ENCODE measurements around the gene RTL1. TPM values are rescaled to one million over a fixed set of nuclear protein-coding genes. Genes with fewer than 3 reads are reported as not detected.

Gene RTL1
- total RNA-seq, 2 donors from 2014 or later: not detected

DNA sequence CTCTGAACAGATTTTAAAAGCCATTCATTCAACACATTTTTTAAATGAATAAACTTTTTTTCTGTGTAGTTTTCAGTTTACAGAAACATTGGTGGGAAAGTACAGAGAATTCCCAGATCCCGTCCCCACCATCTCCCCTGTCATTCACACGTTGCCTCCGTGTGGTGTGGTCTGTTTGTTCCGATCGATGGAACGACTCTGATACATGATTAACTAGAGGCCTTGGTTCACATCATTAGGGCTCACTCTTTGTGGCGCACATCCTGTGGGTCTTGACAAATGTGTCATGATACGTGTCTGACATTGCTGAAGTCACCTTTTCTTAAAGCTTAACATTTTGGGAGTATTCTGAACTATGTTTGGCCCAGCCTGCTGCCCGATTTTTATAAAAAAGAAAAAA, 59.1 kb downstream of the RTL1 start:
- Histone ChIP-seq H3K9me3 (no peaks in the 10 kb centered on the region), H3K36me3 (no peaks in the 10 kb centered on the region), H3K27ac (no peak overlapping the region), H3K4me1 (ENCODE audit: control insufficient read depth in 1 of 2, low read depth in 2 of 2) (no peaks in the 10 kb centered on the region), H3K27me3 (replicated peaks; ENCODE audit: insufficient read depth) (no peaks in the 10 kb centered on the region), H3K4me3 (no peak overlapping the region)
- TF ChIP-seq, protein P1, sequence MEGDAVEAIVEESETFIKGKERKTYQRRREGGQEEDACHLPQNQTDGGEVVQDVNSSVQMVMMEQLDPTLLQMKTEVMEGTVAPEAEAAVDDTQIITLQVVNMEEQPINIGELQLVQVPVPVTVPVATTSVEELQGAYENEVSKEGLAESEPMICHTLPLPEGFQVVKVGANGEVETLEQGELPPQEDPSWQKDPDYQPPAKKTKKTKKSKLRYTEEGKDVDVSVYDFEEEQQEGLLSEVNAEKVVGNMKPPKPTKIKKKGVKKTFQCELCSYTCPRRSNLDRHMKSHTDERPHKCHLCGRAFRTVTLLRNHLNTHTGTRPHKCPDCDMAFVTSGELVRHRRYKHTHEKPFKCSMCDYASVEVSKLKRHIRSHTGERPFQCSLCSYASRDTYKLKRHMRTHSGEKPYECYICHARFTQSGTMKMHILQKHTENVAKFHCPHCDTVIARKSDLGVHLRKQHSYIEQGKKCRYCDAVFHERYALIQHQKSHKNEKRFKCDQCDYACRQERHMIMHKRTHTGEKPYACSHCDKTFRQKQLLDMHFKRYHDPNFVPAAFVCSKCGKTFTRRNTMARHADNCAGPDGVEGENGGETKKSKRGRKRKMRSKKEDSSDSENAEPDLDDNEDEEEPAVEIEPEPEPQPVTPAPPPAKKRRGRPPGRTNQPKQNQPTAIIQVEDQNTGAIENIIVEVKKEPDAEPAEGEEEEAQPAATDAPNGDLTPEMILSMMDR (IDR thresholded peaks at IDR 0.05): no peak
- no peak for ATAC-seq (ENCODE audit: insufficient number of reproducible peaks, low FRiP score, low read depth)
- no peak for DNase-seq (ENCODE audit: low spot score)

DNA sequence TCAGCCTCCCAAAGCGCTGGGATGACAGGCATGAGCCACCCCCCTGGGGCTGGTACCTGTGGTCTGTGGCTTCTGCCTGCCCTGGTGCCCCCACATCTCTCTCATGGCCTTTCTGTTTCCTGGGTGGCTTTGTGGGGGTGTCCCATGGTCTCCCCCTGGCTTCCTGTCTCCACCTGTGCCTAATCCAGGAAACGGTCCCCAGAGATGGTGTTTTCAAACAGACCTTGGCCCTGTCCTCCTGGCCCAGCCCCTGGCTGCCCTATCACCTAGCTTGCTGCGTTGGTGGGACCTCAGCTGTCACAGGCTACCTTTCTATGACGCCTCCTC, 59.5 kb downstream of the RTL1 start:
- Histone ChIP-seq H3K27ac (no peak overlapping the region), H3K36me3 (no peaks in the 10 kb centered on the region), H3K27me3 (replicated peaks; ENCODE audit: insufficient read depth) (no peaks in the 10 kb centered on the region), H3K4me1 (ENCODE audit: control insufficient read depth in 1 of 2, low read depth in 2 of 2) (no peaks in the 10 kb centered on the region), H3K9me3 (no peaks in the 10 kb centered on the region), H3K4me3 (no peak overlapping the region)
- ATAC-seq (ENCODE audit: insufficient number of reproducible peaks, low FRiP score, low read depth) (no peak), DNase-seq (ENCODE audit: low spot score) (no peak)
- TF ChIP-seq, protein P1 (IDR thresholded peaks at IDR 0.05): no peak

DNA sequence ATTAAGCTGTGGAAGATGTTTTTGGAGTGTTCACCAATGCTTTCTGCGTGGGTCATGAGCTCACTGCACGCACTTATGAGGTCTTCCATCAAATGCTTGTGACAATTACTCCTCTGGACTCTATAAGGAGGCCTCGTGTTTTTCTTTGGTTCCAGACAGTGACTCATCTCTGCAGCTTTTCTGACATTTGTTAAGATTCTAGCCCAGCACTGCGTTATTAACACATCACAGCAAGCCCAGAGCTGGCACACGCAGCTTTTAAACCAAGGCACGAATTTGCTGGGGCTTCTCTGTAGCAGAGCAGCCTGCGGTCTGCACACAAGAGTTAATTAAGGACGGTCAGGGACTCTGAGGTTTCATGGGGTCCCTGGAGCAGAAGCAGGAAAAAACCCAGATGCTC, 60.7 kb downstream of the RTL1 start:
- no peak overlapping the region for H3K4me3 ChIP-seq
- no peaks in the 10 kb centered on the region for H3K36me3 ChIP-seq
- no peaks in the 10 kb centered on the region for H3K9me3 ChIP-seq
- no peaks in the 10 kb centered on the region for H3K27me3 ChIP-seq (replicated peaks; ENCODE audit: insufficient read depth)
- ATAC-seq (ENCODE audit: insufficient number of reproducible peaks, low FRiP score, low read depth): no peak
- no peak overlapping the region for H3K27ac ChIP-seq
- no peak for DNase-seq (ENCODE audit: low spot score)
- H3K4me1 ChIP-seq (ENCODE audit: control insufficient read depth in 1 of 2, low read depth in 2 of 2): no peaks in the 10 kb centered on the region
- TF ChIP-seq, protein P1 (IDR thresholded peaks at IDR 0.05): no peak

DNA sequence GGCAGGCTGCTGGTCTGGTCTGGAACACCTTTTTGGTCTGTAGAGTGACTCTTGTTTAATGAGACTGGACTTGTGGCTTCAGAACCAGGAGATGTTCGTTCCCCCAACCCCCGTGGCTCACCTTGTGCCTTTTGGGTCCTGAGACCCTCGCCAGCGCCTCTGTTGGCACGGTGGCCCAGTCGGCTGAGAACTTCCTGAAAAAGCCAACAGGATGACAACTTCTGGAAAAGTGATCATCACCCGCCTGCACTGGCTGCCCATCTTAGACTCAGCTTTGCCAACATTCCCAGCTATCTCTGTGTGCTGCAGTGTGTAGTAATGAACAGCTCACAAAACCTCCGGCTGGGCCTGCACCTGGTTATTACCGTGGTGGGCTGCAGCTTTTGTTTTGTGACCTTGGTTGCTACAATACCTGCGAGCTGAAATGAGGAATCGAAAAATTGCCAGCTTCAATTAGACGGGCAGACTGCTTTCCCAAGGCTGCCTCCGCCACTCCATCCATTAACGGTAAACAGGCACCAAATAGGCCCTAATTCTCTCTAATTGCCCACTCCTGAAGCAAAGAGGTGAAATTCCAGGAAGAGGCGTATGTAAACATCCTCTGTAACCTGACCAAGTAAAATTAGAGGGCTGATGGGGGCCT, 61.6 kb downstream of the RTL1 start:
- H3K36me3 ChIP-seq: no peaks in the 10 kb centered on the region
- no peak overlapping the region for H3K4me3 ChIP-seq
- TF ChIP-seq, protein P1 (IDR thresholded peaks at IDR 0.05): no peak
- no peaks in the 10 kb centered on the region for H3K9me3 ChIP-seq
- H3K4me1 ChIP-seq (ENCODE audit: control insufficient read depth in 1 of 2, low read depth in 2 of 2): no peaks in the 10 kb centered on the region
- no peak overlapping the region for H3K27ac ChIP-seq
- DNase-seq (ENCODE audit: low spot score) (no peak), ATAC-seq (ENCODE audit: insufficient number of reproducible peaks, low FRiP score, low read depth) (no peak)
- no peaks in the 10 kb centered on the region for H3K27me3 ChIP-seq (replicated peaks; ENCODE audit: insufficient read depth)

DNA sequence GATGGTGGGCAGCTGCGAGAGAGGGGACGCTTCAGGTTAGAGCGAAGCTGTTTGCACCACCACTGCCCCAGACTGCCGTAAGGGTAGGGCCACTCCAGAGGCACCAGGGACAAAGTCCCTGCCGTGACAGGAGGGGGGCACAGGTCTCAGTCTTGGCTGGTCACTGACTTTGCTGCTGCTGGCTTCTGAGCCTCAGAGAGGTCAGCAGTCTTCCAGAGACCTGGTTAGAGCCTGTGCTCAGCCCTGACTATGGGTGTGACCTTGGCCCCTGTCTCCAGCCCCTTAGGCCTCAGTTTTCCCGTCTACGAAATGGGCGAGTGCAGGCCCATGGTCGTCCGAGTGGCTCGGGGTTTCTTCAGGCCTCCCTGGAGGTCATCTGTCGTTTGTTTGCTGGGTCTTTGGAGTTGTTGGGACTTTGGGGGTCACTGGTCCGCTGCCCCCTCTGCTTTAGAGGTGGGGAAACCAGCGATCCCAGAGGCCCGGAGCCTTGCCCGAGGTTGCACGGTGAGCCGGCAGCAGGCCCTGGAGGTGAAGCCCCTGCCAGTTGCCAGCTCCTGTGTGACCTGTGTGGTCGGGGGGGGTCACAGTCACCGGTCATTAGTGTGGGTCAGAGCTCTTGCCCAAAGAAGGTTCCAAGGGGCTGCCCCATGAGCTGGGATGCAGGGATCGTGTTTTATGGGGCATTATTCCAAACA, 62.3 kb downstream of the RTL1 start:
- H3K4me3 ChIP-seq: no peak overlapping the region
- TF ChIP-seq, protein P1 (IDR thresholded peaks at IDR 0.05): no peak
- H3K27ac ChIP-seq: no peak overlapping the region
- H3K27me3 ChIP-seq (replicated peaks; ENCODE audit: insufficient read depth): no peaks in the 10 kb centered on the region
- no peaks in the 10 kb centered on the region for H3K36me3 ChIP-seq
- ATAC-seq (ENCODE audit: insufficient number of reproducible peaks, low FRiP score, low read depth): no peak
- H3K9me3 ChIP-seq: no peaks in the 10 kb centered on the region
- no peak for DNase-seq (ENCODE audit: low spot score)
- H3K4me1 ChIP-seq (ENCODE audit: control insufficient read depth in 1 of 2, low read depth in 2 of 2): no peaks in the 10 kb centered on the region

All from thoracic aorta (tissue), 2 donors.